ENCODE results near the gene ARHGAP15.

The ARHGAP15 gene

DNA sequence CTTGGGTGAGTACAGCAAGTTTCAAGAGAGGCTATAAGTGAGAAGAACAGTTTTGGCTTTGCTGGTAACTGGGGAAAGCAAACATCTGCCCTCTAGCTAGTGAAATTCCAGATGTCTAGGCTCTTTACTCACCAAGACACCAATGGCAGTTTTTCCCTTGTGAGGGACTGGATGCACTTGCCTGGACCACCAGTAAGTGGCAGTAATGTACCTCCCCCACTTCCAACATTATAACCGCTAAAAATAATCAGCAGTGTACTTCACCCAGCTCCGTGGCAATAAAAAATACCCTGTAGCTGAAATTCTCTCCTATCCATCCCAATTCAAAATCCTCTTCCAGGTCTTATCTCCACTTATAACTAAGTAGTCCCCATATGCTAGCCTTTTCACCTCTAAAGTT is 383.9 kb downstream of the ARHGAP15 start:
- Histone ChIP-seq H3K27ac (no peak overlapping the region), H3K9me3 (no peaks in the 10 kb centered on the region), H3K27me3 (no peaks in the 10 kb centered on the region), H3K4me1 (ENCODE audit: control insufficient read depth in 1 of 2, insufficient read depth in 1 of 2, low read depth in 1 of 2, low read length in 1 of 2) (no peaks in the 10 kb centered on the region), H3K4me3 (ENCODE audit: low read depth in 1 of 2, low read length in 1 of 2) (no peak overlapping the region), H3K36me3 (peaks cover 25% of the 10 kb centered on the region)
- TF ChIP-seq, protein P1, sequence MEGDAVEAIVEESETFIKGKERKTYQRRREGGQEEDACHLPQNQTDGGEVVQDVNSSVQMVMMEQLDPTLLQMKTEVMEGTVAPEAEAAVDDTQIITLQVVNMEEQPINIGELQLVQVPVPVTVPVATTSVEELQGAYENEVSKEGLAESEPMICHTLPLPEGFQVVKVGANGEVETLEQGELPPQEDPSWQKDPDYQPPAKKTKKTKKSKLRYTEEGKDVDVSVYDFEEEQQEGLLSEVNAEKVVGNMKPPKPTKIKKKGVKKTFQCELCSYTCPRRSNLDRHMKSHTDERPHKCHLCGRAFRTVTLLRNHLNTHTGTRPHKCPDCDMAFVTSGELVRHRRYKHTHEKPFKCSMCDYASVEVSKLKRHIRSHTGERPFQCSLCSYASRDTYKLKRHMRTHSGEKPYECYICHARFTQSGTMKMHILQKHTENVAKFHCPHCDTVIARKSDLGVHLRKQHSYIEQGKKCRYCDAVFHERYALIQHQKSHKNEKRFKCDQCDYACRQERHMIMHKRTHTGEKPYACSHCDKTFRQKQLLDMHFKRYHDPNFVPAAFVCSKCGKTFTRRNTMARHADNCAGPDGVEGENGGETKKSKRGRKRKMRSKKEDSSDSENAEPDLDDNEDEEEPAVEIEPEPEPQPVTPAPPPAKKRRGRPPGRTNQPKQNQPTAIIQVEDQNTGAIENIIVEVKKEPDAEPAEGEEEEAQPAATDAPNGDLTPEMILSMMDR (IDR thresholded peaks at IDR 0.05), result no peak

DNA sequence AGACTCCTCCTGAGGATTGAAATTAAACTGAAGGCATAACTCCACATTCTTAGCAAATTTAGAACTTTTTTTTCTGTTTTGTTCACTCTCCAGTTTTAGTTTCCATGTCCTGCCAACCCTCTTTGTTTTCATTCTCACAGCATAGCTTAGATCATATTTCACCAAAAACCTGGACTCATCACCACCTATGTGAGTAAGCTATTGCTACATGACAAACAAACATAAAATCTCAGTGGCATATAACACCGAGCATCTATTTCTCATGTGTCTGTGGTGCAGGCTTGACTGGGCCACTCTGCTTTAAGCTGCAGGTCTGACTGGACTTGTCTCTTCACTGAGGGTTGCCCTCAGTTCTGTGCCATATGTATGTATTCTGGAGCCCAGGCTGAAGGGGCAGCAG is 385.2 kb downstream of the ARHGAP15 start:
- H3K4me3 ChIP-seq (ENCODE audit: low read depth in 1 of 2, low read length in 1 of 2), result no peak overlapping the region
- no peak overlapping the region for H3K27ac ChIP-seq
- H3K36me3 ChIP-seq, result peaks cover 34% of the 10 kb centered on the region
- H3K9me3 ChIP-seq, result no peaks in the 10 kb centered on the region
- TF ChIP-seq, protein P1 (IDR thresholded peaks at IDR 0.05), result no peak
- H3K27me3 ChIP-seq, result no peaks in the 10 kb centered on the region
- H3K4me1 ChIP-seq (ENCODE audit: control insufficient read depth in 1 of 2, insufficient read depth in 1 of 2, low read depth in 1 of 2, low read length in 1 of 2), result no peaks in the 10 kb centered on the region

DNA sequence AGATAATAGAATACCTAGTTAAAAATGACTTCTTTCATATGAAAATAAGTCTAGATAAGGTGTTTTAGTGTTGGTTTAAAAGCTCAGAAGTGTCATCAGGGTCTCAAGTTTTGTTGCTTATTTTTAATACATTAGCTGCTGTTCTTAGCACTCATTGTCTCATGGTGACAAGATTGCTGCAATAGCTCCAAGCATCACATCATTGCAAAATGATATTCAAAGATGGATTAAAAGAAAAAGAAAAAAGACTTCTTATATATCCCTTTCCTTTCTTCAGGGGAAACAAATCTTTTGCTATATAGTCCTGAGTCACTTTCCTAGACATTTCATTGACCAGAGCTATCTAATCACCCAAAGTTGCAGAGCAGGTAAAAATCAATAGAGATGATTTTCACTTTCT is 386.1 kb downstream of the ARHGAP15 start:
- Histone ChIP-seq H3K27ac (no peak overlapping the region), H3K36me3 (peaks cover 43% of the 10 kb centered on the region), H3K4me3 (ENCODE audit: low read depth in 1 of 2, low read length in 1 of 2) (no peak overlapping the region), H3K9me3 (no peaks in the 10 kb centered on the region), H3K4me1 (ENCODE audit: control insufficient read depth in 1 of 2, insufficient read depth in 1 of 2, low read depth in 1 of 2, low read length in 1 of 2) (no peaks in the 10 kb centered on the region), H3K27me3 (no peaks in the 10 kb centered on the region)
- TF ChIP-seq, protein P1 (IDR thresholded peaks at IDR 0.05), result no peak

DNA sequence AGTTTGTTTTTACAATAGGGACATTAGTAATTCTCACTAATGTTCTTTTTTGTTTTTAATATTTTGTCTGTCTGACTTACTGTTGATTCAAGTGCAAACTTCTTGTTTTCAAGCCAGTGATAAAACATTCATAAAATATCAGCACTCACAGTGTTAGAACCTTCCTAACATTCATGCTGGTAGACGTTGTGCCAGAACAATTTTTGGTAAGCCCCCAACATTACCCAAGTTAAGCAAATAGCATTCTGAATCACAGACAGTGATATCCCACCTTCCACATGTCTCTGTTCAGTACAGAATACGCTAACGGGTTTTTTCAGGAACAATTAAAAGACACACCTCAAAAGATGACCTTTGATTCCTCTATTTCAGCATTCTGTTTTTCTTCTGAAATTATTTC is 390.3 kb downstream of the ARHGAP15 start:
- H3K27ac ChIP-seq, result no peak overlapping the region
- no peaks in the 10 kb centered on the region for H3K27me3 ChIP-seq
- no peak overlapping the region for H3K4me3 ChIP-seq (ENCODE audit: low read depth in 1 of 2, low read length in 1 of 2)
- H3K36me3 ChIP-seq, result peaks cover 62% of the 10 kb centered on the region
- no peaks in the 10 kb centered on the region for H3K9me3 ChIP-seq
- no peaks in the 10 kb centered on the region for H3K4me1 ChIP-seq (ENCODE audit: control insufficient read depth in 1 of 2, insufficient read depth in 1 of 2, low read depth in 1 of 2, low read length in 1 of 2)
- TF ChIP-seq, protein P1 (IDR thresholded peaks at IDR 0.05), result no peak

DNA sequence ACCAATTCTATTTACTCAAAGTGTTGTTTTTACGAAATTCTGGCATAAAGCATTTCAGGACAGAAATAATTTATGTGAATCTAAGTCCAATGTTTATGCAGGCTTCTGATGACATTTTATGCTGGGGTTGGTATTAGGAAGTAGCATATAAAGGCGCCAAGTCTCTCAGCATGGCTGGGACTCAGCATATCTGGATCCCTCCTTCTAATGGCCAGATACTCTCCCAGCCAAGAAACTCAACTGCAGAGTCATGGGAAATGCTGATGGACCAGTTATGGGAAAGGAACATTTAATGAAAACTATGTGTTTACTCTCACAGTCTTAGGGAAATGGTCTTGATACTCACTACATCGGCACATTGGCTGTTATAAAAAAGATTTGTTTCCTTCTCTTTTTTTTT is 392.2 kb downstream of the ARHGAP15 start:
- TF ChIP-seq, protein P1 (IDR thresholded peaks at IDR 0.05), result no peak
- peaks cover 59% of the 10 kb centered on the region for H3K36me3 ChIP-seq
- no peaks in the 10 kb centered on the region for H3K4me1 ChIP-seq (ENCODE audit: control insufficient read depth in 1 of 2, insufficient read depth in 1 of 2, low read depth in 1 of 2, low read length in 1 of 2)
- H3K9me3 ChIP-seq, result no peaks in the 10 kb centered on the region
- no peak overlapping the region for H3K27ac ChIP-seq
- no peaks in the 10 kb centered on the region for H3K27me3 ChIP-seq
- H3K4me3 ChIP-seq (ENCODE audit: low read depth in 1 of 2, low read length in 1 of 2), result no peak overlapping the region

DNA sequence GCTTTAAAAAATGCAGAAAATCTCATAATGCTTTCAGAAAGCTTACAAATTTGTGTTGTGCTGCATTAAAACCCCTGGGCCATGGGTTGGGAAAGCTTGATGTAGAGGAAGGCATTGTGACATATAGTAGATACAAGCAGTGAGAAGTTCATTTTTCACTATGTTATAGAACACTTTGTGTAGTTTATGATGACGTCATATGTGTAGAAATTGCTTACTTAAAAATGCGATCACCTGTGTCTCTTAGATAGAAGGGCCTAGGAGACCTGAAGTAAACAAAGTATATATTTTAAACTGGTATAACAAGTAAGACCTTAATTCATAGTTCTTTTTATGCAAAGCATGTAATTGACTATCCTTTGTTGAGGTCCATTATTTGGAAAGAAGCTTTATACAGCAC is 393.5 kb downstream of the ARHGAP15 start:
- Histone ChIP-seq H3K36me3 (peaks cover 52% of the 10 kb centered on the region), H3K27me3 (no peaks in the 10 kb centered on the region), H3K9me3 (no peaks in the 10 kb centered on the region), H3K4me1 (ENCODE audit: control insufficient read depth in 1 of 2, insufficient read depth in 1 of 2, low read depth in 1 of 2, low read length in 1 of 2) (no peaks in the 10 kb centered on the region), H3K4me3 (ENCODE audit: low read depth in 1 of 2, low read length in 1 of 2) (no peak overlapping the region), H3K27ac (no peak overlapping the region)
- TF ChIP-seq, protein P1 (IDR thresholded peaks at IDR 0.05), result no peak

Data from neutrophil (primary cell).